Muscle of back (tissue), 11 donors: ENCODE measurements around the gene PREX1. TPM values are rescaled to one million over a fixed set of nuclear protein-coding genes. Genes with fewer than 3 reads are reported as not detected.
"Not testable (repeated sequence)": the region's sequence is repeated elsewhere in the genome, so short reads cannot be mapped to it uniquely, and the experiment has no call there.

Source experiments
- DNase-seq, 3 donors: peaks; one replicate each; pipeline versions ENCODE4 v3.0.0 to v3.0.0-alpha.2; 2013
- polyA plus RNA-seq, 10 donors: library from polyadenylated mRNA; unstranded; fragments of 120-200 nt; gene quantifications; one replicate each; pipeline ENCODE4 v1.2.1, GENCODE V29; 2013; ENCODE audit not compliant: insufficient read length in 10 of 10

The PREX1 gene
- polyA plus RNA-seq, 10 donors, result 18.4 to 26.9 (median 20.0) TPM

GRCh38 chr20:48828734-48829460 is 1.1 kb upstream of the PREX1 start:
- DNase-seq, result no peak

- DNase-seq, result peak in 1 of 3 donors; percentile 69
These were observed 672 bp downstream of the PREX1 start for GRCh38 chr20:48826883-48827771.

DNA sequence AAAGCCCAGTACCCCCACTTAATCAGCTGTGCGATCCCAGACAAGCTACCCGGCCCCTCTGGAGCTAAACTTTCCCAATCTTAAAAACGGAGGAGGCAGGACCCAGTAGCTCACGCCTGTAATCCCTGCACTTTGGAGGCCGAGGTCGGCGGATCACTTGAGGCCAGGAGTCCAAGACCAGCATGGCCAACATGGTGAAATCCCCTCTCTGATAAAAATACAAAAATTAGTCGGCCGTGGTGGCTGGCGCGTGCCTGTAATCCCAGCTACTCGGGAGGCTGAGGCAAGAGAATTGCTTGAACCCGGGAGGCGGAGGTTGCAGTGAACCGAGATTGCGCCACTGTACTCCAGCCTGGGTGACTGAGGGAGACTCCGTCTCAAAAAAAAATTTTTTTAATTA is 1.3 kb downstream of the PREX1 start:
- DNase-seq, result not testable (repeated sequence)

- no peak for DNase-seq
These were observed 1.7 kb downstream of the PREX1 start for GRCh38 chr20:48826069-48826468.

- no peak for DNase-seq
These were observed 2.3 kb downstream of the PREX1 start for GRCh38 chr20:48825566-48825920.

GRCh38 chr20:48824830-48825565 is 2.8 kb downstream of the PREX1 start:
- DNase-seq, result peak in 1 of 3 donors; percentile 53

DNA sequence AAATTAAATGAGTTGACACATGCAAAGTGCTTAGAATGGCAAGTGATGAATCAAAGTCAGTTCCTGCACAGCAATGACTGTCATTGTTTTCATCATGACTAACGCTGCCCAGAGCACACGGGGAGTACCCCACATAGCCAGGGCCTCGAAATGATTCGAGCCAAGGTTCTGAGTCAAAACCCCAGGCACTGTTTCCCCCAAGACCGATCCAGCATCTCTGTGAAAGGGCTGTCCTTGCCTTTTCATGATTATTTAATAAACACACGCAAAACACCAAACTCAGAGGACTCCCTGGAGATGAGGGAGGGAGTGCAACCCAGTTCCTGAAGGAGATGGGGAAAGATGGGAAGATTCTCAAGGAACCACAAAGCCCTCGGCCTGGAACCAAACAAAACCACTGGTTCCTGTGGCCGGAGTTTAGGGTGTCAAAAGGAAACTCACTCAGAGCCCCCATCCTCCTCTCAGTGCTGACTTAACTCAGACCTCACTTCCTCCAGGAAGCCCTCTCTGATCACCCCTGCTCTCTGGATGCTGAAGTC is 3.8 kb downstream of the PREX1 start:
- peak in 1 of 3 donors; percentile 82 for DNase-seq

- DNase-seq, result no peak
These were observed 4.3 kb downstream of the PREX1 start for GRCh38 chr20:48823476-48823875.

DNA sequence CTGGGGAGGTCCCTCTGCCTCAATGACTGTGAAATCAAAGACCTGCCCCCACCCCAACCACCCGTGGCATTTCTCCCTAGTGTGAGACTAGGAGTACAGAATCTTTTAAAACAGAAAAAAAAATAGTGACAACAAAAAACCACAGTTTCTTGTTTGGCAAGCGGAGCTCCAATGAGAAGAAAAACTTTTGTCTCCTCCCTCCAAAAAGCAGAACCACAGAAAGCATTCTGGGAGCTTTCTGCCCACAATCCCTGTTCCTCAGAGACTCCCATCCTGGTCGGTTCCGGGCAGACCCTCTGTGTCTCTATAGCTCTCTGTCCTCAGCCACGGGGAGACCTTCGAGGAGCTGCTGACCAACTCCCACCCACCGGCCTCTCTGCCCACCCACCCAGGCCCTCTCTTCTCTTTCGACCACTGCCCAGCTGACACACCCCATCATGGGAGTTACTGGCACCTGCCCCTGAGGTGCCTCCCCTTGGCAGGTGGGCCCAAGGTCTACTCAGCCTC is 4.9 kb downstream of the PREX1 start:
- no peak for DNase-seq

GRCh38 chr20:48822178-48822577 is 5.6 kb downstream of the PREX1 start:
- no peak for DNase-seq

GRCh38 chr20:48821261-48821920 is 6.4 kb downstream of the PREX1 start:
- no peak for DNase-seq

GRCh38 chr20:48820649-48820973 is 7.2 kb downstream of the PREX1 start:
- no peak for DNase-seq

GRCh38 chr20:48819821-48820648 is 7.8 kb downstream of the PREX1 start:
- no peak for DNase-seq

DNA sequence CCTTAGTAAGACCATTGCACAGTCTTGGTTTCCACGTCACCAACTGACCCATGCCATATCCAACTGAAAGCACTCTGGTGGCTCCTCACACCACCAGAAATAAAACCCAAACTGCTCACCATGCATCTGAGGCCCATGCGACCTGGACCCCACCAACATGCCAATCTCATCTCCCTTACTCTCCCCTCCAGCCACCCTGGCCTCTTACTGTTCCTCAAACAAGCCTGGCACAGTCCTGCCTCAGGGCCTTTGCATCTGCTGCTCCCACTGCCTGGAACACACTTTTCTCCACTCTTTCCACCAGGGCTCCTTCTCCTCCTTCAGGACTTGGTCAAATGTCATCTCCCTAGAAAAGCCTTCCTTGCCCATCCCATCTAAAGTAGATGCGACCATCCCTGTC is 8.7 kb downstream of the PREX1 start:
- DNase-seq, result no peak

DNA sequence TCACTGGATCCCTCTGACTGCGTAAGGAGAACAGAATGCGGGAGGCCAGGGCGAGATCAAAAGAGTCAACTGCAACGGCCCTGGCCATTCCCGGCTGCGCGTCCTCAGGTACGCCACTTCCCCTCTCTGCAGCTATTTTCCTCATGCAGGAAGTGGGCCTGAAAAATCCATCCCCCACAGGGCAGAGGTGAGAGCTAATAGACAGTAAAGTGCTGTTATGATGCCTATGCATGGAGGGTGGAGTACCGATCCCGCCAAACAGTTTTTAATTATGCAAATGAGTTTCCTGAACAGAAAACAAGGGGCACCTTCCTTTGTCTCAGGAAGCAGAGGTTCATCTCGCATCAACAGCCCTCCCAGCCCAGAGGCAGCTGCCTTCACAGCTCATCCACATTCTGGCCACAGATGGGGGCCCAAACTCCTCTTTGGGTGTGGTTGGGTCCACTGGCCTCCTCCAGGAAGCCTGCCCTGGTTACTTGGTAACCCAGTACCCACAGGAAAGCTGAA is 9.3 kb downstream of the PREX1 start:
- no peak for DNase-seq

GRCh38 chr20:48818031-48818370 is 9.8 kb downstream of the PREX1 start:
- no peak for DNase-seq

DNA sequence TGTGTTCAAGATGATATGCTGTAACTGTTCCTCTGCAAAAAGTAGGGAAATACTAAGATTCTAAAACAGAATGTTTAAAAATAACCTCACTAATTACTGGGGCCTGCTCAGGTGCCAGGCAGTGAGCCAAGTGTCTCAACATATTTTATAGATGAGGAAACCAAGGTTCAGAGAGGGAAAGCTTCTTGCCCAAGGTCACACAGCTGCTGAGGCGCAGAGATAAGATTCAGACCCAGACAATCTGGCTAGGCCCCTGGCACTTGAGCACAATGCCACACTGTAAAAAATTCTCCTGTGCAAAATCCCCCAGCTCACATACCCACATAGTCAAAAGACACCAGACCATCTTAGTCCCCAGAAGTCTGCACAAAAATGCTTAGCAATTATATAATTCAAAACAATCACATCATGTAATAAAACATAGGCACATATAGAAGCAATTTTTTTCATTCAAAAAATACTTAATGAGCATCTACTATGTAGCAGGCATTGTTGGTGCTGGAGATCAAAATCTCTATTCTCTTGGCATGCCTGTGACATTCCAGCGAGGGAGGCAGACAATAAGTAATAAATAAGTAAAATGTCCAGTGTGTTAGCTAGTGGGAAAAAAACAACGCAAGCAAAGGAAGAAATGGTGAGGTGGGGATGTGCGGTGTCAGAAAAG is 10.3 kb downstream of the PREX1 start:
- no peak for DNase-seq

DNA sequence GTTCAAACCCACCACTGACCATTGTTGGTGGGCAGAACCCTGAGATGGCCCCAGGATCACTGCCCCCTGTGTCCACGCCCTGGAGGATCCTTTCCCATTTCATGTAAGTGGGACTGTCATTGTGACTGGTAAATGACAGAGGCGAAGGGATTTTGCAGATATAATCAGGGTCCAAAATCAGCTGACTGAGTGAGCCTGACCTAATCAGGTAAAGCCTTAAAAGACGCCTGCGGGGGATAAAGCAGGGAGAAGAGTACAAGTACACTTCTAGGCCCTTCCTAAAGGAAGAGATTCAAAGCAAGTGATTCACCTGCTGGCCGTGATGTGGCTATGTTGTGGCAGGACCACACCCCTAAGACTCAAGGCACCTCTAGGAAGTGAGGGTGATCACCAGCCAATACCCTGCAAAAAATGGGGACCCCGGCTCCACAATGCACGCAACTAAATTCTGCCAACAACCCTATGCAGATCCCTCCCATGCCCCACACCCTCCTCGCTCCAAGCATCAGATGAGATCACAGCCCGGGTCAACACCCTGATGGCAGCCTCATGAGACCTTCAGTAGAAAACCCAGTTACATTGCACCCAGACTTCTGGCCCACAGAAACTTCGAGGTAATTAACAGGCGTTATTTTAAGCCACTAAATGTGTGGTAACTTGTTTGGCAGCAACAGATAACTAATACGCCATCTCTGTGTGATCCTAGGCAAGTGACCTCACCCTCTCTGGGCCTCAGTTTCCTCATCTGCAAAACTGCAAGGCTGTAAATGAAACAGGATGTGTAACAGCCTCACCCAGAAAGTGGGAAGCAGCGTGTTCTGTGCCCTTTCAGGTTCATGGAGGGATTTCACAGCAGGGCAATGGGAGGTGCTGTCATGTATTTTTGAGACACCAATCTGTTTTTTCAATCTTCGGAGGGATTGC is 11.3 kb downstream of the PREX1 start:
- no peak for DNase-seq

- DNase-seq, result no peak
These were observed 12.3 kb downstream of the PREX1 start for GRCh38 chr20:48815537-48815936.
